H1 (cell line): ENCODE results near the gene OLFML2A. TPM values are rescaled to one million over a fixed set of nuclear protein-coding genes. Genes with fewer than 3 reads are reported as not detected.

Experiments used
- CEBPB ChIP-seq: IDR thresholded peaks from 2 replicates; pipeline ENCODE4 v1.6.1; 2012; ENCODE audit warnings: low read depth, low read length
- HDAC2 ChIP-seq, 2 experiments: fragments of 300-600 bp in 1 of 2; sonication (generic) in 1 of 2; IDR thresholded peaks; 2 replicates each; pipeline ENCODE4 v1.6.1; 2011 to 2012; ENCODE audit warnings: low read depth in 2 of 2, low read length in 2 of 2, mild to moderate bottlenecking in 2 of 2, moderate library complexity in 2 of 2, borderline replicate concordance in 1 of 2, inconsistent platforms in 1 of 2
- JUND ChIP-seq: IDR thresholded peaks from 2 replicates; pipeline ENCODE4 v1.6.1; 2011; ENCODE audit warnings: mild to moderate bottlenecking, improper control_type of control experiment, low read length
- KDM4A ChIP-seq: IDR thresholded peaks from one replicate; pipeline ENCODE4 v1.7.1; 2012; ENCODE audit warnings: low read depth, mild to moderate bottlenecking, moderate library complexity, low read length, inconsistent platforms; ENCODE audit not compliant: severe bottlenecking
- KDM5A ChIP-seq: fragments of 200-600 bp; IDR thresholded peaks from 2 replicates; pipeline ENCODE4 v1.7.1; 2012; ENCODE audit warnings: mild to moderate bottlenecking, low read length, inconsistent platforms, mixed read lengths
- PHF8 ChIP-seq: fragments of 200-600 bp; sonication (generic); conservative IDR thresholded peaks from 2 replicates; pipeline ENCODE4 v1.7.1; 2012; ENCODE audit warnings: low read depth, mild to moderate bottlenecking, inconsistent platforms, low read length, moderate library complexity
- POU5F1 ChIP-seq: IDR thresholded peaks from 2 replicates; pipeline ENCODE4 v1.6.1; 2011; ENCODE audit warnings: low read depth, mild to moderate bottlenecking, low read length, moderate library complexity
- RXRA ChIP-seq: IDR thresholded peaks from 2 replicates; pipeline ENCODE4 v1.6.1; 2011; ENCODE audit warnings: low read depth, mild to moderate bottlenecking, low read length, moderate library complexity; ENCODE audit not compliant: insufficient read depth
- ZNF274 ChIP-seq: IDR thresholded peaks from 2 replicates; pipeline ENCODE4 v1.7.0; 2012; ENCODE audit warnings: low read length, borderline replicate concordance; ENCODE audit errors: extremely low read depth
- polyA plus RNA-seq, 7 experiments: library from polyadenylated mRNA; depleted of rRNA in 3 of 7; stranded (reverse) in 5 of 7; unstranded in 2 of 7; fragments of >200 nt in 5 of 7; fragments of 200-250 nt in 2 of 7; gene quantifications; 1 replicate in 5 of 7; 2 replicates in 1 of 7; 4 replicates in 1 of 7; pipeline versions ENCODE4 v1.2.1 to v1.2.3, GENCODE V29; 2011 to 2013; ENCODE audit warnings: missing spikeins in 2 of 7, mixed read lengths in 2 of 7
- total RNA-seq: library from RNA; stranded (reverse); fragmentation: NEBNext Ultra II Directional; extraction: Animal tissue kit (Norgen Biotek cat#: 25700); gene quantifications from 2 replicates; pipeline ENCODE4 v1.2.1, GENCODE V29; 2021
- TF ChIP-seq, protein P1 (sequence below): IDR thresholded peaks from 2 replicates; pipeline ENCODE4 v1.6.1; 2012; ENCODE audit warnings: inconsistent platforms

OLFML2A gene
- total and polyA plus RNA-seq, 2 of the 8 experiments (the other 6 are each of a cell fraction or from before 2014, with no cell fraction given): 7.8 to 11.5 TPM

DNA sequence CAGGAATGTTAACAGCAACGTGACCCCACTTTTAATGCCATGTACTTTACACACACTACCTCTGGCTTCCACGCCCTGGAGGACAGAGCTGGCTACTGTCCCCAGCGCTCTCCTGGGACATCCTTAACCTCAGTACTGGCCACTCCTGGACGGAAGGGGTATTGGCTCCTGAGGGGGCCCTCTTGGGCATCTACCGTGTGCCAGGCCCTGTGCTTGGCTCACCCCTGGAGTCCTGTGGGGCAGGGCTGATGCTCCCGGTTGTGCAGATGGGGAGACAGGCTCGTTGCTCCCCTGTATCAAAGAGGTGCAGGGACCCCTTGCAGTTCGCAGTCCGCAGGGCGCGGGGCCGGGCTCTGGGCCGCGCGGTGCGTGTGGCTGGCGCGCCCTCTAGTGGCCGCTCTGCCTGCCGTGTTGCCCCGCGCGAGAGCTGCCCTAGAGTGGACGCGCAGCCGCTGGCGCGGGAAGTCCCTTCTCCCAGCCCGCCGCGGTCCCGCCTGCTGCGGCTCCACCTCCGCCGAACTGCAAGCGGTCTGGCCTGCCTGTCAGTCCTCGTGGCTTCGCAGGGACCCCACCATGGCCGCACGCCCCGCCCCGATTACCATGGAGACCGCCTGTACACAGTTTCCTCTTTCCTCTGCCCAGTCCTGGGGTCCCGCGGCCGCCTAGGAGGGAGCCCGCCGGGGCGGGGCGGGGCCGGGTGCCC lies 76.0 kb downstream of the OLFML2A start, which contains the start of gene WDR38 (continued):
- TF ChIP-seq KDM5A: peak; percentile 95
- no peak for TF ChIP-seq ZNF274
- TF ChIP-seq HDAC2 (IDR thresholded peaks at IDR 0.05; ENCODE audit: borderline replicate concordance in 1 of 2, low read depth in 2 of 2, low read length in 2 of 2): peak; percentile 7 to 87; a peak in 1 of 4 replicates
- TF ChIP-seq KDM4A: peak; percentile 73
- TF ChIP-seq POU5F1: no peak
- TF ChIP-seq CEBPB: no peak; the same call in 1 of the 2 replicates
- TF ChIP-seq RXRA: no peak
- TF ChIP-seq JUND: 0 out of 2 replicates have a peak, but pooled peaks have one; percentile 7
- TF ChIP-seq, protein P1, sequence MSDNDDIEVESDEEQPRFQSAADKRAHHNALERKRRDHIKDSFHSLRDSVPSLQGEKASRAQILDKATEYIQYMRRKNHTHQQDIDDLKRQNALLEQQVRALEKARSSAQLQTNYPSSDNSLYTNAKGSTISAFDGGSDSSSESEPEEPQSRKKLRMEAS: peak; percentile 87
- TF ChIP-seq PHF8: no peak; the same call in 1 of the 2 replicates
